WTC11 (cell line): ENCODE results near the gene RIPK3. TPM values are rescaled to one million over a fixed set of nuclear protein-coding genes. Genes with fewer than 3 reads are reported as not detected.

Experiments used
- ATAC-seq: fragments of 200-7000 bp; cut with Tn5 transposase; 2 replicates; pipeline ENCODE4 v1.10.0; 2021; ENCODE audit warnings: mild to moderate bottlenecking, moderate library complexity
- CTCF ChIA-PET: fragments of 300-600 bp; sonication (Branson Sonifier 250); formaldehyde crosslinking; loops from one replicate; lab custom pipeline; 2021; ENCODE audit warnings: antibody characterized with exemption; lab: Charles Lee
- POLR2A ChIA-PET: fragments of 350-600 bp; sonication (Branson Sonifier 250); formaldehyde crosslinking; loops from one replicate; lab custom pipeline; 2021; ENCODE audit warnings: antibody characterized with exemption; lab: Charles Lee
- DNase-seq: peaks from one replicate; pipeline ENCODE4 v3.0.0; 2021; ENCODE audit warnings: low spot score
- H3K27ac Mint-ChIP-seq: 2 replicates; pipeline ENCODE4 v1.8.0; 2021; ENCODE audit warnings: mixed read lengths
- H3K27me3 Mint-ChIP-seq: 2 replicates; pipeline ENCODE4 v1.8.0; 2021; ENCODE audit warnings: low read depth, mild to moderate bottlenecking, moderate library complexity, mixed read lengths
- H3K36me3 Mint-ChIP-seq: 2 replicates; pipeline ENCODE4 v1.8.0; 2021; ENCODE audit warnings: mixed read lengths
- H3K4me1 Mint-ChIP-seq: 2 replicates; pipeline ENCODE4 v1.8.0; 2022; ENCODE audit warnings: mixed read lengths
- H3K4me3 Mint-ChIP-seq: 2 replicates; pipeline ENCODE4 v1.8.0; 2021; ENCODE audit warnings: mild to moderate bottlenecking, moderate library complexity, mixed read lengths
- H3K9me3 Mint-ChIP-seq: 2 replicates; pipeline ENCODE4 v1.8.0; 2021; ENCODE audit warnings: mixed read lengths
- ELF4 ChIP-seq: sonication (generic); formaldehyde crosslinking; IDR thresholded peaks from 2 replicates; pipeline ENCODE4 v1.8.1; 2022; ENCODE audit warnings: low read depth, mild to moderate bottlenecking, moderate library complexity, missing genetic modification reagents
- SMAD3 ChIP-seq: sonication (generic); formaldehyde crosslinking; IDR thresholded peaks from 2 replicates; pipeline ENCODE4 v1.8.0; 2022; ENCODE audit warnings: missing genetic modification reagents, mild to moderate bottlenecking, borderline replicate concordance
- TEAD4 ChIP-seq: sonication (generic); formaldehyde crosslinking; IDR thresholded peaks from 2 replicates; pipeline ENCODE4 v1.8.0; 2022; ENCODE audit warnings: mild to moderate bottlenecking, missing genetic modification reagents
- TP53 ChIP-seq: sonication (generic); formaldehyde crosslinking; IDR thresholded peaks from 2 replicates; pipeline ENCODE4 v1.8.1; 2023; ENCODE audit warnings: mild to moderate bottlenecking, missing genetic modification reagents
- ZNF671 ChIP-seq: fragments of 250-450 bp; sonication (Bioruptor Pico); IDR thresholded peaks from 2 replicates; pipeline ENCODE4 v1.8.0; 2021; ENCODE audit warnings: mild to moderate bottlenecking
- total RNA-seq: library from RNA; stranded (reverse); gene quantifications from 3 replicates; pipeline ENCODE4 v1.2.3, GENCODE V29; 2021
- TF ChIP-seq, protein P1 (sequence below): sonication (generic); formaldehyde crosslinking; conservative IDR thresholded peaks from 2 replicates; pipeline ENCODE4 v1.8.1; 2023; ENCODE audit warnings: mild to moderate bottlenecking, low read depth, missing genetic modification reagents, moderate library complexity
- TF ChIP-seq, protein P2 (sequence below): sonication (generic); formaldehyde crosslinking; IDR thresholded peaks from 2 replicates; pipeline ENCODE4 v1.8.0; 2022; ENCODE audit warnings: missing genetic modification reagents
- TF ChIP-seq, protein P3 (sequence below): sonication (generic); formaldehyde crosslinking; IDR thresholded peaks from 2 replicates; pipeline ENCODE4 v1.8.0; 2022; ENCODE audit warnings: mild to moderate bottlenecking, missing genetic modification reagents
- TF ChIP-seq, protein P4 (sequence below): sonication (generic); formaldehyde crosslinking; IDR thresholded peaks from 2 replicates; pipeline ENCODE4 v1.8.1; 2023; ENCODE audit warnings: mild to moderate bottlenecking, missing genetic modification reagents, borderline replicate concordance

RIPK3 gene
- total RNA-seq, 1 experiment from 2014 or later = 0.83 TPM

DNA sequence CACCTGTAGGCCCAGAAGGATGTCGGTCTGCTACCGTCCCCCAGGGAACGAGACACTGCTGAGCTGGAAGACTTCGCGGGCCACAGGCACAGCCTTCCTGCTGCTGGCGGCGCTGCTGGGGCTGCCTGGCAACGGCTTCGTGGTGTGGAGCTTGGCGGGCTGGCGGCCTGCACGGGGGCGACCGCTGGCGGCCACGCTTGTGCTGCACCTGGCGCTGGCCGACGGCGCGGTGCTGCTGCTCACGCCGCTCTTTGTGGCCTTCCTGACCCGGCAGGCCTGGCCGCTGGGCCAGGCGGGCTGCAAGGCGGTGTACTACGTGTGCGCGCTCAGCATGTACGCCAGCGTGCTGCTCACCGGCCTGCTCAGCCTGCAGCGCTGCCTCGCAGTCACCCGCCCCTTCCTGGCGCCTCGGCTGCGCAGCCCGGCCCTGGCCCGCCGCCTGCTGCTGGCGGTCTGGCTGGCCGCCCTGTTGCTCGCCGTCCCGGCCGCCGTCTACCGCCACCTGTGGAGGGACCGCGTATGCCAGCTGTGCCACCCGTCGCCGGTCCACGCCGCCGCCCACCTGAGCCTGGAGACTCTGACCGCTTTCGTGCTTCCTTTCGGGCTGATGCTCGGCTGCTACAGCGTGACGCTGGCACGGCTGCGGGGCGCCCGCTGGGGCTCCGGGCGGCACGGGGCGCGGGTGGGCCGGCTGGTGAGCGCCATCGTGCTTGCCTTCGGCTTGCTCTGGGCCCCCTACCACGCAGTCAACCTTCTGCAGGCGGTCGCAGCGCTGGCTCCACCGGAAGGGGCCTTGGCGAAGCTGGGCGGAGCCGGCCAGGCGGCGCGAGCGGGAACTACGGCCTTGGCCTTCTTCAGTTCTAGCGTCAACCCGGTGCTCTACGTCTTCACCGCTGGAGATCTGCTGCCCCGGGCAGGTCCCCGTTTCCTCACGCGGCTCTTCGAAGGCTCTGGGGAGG, 28.9 kb downstream of the RIPK3 start, which contains the start of gene LTB4R (continued):
- TF ChIP-seq, protein P1, sequence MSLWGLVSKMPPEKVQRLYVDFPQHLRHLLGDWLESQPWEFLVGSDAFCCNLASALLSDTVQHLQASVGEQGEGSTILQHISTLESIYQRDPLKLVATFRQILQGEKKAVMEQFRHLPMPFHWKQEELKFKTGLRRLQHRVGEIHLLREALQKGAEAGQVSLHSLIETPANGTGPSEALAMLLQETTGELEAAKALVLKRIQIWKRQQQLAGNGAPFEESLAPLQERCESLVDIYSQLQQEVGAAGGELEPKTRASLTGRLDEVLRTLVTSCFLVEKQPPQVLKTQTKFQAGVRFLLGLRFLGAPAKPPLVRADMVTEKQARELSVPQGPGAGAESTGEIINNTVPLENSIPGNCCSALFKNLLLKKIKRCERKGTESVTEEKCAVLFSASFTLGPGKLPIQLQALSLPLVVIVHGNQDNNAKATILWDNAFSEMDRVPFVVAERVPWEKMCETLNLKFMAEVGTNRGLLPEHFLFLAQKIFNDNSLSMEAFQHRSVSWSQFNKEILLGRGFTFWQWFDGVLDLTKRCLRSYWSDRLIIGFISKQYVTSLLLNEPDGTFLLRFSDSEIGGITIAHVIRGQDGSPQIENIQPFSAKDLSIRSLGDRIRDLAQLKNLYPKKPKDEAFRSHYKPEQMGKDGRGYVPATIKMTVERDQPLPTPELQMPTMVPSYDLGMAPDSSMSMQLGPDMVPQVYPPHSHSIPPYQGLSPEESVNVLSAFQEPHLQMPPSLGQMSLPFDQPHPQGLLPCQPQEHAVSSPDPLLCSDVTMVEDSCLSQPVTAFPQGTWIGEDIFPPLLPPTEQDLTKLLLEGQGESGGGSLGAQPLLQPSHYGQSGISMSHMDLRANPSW (CRISPR knock-in tag) = no peak
- TF ChIP-seq TP53 (CRISPR knock-in tag) (no peak), ZNF671 (no peak), TEAD4 (CRISPR knock-in tag) (no peak)
- TF ChIP-seq, protein P2, sequence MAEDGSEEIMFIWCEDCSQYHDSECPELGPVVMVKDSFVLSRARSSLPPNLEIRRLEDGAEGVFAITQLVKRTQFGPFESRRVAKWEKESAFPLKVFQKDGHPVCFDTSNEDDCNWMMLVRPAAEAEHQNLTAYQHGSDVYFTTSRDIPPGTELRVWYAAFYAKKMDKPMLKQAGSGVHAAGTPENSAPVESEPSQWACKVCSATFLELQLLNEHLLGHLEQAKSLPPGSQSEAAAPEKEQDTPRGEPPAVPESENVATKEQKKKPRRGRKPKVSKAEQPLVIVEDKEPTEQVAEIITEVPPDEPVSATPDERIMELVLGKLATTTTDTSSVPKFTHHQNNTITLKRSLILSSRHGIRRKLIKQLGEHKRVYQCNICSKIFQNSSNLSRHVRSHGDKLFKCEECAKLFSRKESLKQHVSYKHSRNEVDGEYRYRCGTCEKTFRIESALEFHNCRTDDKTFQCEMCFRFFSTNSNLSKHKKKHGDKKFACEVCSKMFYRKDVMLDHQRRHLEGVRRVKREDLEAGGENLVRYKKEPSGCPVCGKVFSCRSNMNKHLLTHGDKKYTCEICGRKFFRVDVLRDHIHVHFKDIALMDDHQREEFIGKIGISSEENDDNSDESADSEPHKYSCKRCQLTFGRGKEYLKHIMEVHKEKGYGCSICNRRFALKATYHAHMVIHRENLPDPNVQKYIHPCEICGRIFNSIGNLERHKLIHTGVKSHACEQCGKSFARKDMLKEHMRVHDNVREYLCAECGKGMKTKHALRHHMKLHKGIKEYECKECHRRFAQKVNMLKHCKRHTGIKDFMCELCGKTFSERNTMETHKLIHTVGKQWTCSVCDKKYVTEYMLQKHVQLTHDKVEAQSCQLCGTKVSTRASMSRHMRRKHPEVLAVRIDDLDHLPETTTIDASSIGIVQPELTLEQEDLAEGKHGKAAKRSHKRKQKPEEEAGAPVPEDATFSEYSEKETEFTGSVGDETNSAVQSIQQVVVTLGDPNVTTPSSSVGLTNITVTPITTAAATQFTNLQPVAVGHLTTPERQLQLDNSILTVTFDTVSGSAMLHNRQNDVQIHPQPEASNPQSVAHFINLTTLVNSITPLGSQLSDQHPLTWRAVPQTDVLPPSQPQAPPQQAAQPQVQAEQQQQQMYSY = no peak

DNA sequence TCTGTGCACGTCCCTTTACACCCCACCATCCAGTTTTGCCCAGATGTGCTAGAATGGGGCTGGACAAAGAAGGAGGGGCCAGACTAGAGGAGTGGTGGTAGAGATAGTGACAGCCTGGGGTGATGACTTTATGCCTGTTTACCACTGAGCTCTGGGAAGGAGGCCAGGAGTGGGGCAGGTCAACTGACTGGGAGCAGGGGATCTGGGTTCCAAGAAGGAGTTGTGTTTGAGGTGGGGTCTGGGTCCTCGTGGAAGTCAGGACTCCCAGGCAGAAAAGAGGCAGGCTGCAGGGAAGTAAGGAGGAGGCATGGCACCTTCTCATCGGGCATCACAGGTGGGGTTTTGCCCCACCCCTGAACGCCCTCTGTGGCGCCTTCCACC, 29.5 kb downstream of the RIPK3 start:
- CTCF ChIA-PET = interaction anchor here (0.8 to 6.8 kb wide), 14 partner anchors 10 to 132 kb away, joined by 3 to 97 read pairs (median 10); partner anchors contain the start of genes ADCY4, CBLN3, DHRS1 and KHNYN
- H3K9me3 Mint-ChIP-seq = no peaks in the 10 kb centered on the region
- peaks cover 37% of the 10 kb centered on the region for H3K27me3 Mint-ChIP-seq
- ATAC-seq (no peak), DNase-seq (no peak)
- TF ChIP-seq ZNF671 (no peak), ELF4 (CRISPR knock-in tag) (no peak), SMAD3 (CRISPR knock-in tag) (no peak), TEAD4 (CRISPR knock-in tag) (no peak)
- TF ChIP-seq, protein P3, sequence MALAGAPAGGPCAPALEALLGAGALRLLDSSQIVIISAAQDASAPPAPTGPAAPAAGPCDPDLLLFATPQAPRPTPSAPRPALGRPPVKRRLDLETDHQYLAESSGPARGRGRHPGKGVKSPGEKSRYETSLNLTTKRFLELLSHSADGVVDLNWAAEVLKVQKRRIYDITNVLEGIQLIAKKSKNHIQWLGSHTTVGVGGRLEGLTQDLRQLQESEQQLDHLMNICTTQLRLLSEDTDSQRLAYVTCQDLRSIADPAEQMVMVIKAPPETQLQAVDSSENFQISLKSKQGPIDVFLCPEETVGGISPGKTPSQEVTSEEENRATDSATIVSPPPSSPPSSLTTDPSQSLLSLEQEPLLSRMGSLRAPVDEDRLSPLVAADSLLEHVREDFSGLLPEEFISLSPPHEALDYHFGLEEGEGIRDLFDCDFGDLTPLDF = no peak
- TF ChIP-seq, protein P4, sequence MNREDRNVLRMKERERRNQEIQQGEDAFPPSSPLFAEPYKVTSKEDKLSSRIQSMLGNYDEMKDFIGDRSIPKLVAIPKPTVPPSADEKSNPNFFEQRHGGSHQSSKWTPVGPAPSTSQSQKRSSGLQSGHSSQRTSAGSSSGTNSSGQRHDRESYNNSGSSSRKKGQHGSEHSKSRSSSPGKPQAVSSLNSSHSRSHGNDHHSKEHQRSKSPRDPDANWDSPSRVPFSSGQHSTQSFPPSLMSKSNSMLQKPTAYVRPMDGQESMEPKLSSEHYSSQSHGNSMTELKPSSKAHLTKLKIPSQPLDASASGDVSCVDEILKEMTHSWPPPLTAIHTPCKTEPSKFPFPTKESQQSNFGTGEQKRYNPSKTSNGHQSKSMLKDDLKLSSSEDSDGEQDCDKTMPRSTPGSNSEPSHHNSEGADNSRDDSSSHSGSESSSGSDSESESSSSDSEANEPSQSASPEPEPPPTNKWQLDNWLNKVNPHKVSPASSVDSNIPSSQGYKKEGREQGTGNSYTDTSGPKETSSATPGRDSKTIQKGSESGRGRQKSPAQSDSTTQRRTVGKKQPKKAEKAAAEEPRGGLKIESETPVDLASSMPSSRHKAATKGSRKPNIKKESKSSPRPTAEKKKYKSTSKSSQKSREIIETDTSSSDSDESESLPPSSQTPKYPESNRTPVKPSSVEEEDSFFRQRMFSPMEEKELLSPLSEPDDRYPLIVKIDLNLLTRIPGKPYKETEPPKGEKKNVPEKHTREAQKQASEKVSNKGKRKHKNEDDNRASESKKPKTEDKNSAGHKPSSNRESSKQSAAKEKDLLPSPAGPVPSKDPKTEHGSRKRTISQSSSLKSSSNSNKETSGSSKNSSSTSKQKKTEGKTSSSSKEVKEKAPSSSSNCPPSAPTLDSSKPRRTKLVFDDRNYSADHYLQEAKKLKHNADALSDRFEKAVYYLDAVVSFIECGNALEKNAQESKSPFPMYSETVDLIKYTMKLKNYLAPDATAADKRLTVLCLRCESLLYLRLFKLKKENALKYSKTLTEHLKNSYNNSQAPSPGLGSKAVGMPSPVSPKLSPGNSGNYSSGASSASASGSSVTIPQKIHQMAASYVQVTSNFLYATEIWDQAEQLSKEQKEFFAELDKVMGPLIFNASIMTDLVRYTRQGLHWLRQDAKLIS (CRISPR knock-in tag) = no peak
- H3K36me3 Mint-ChIP-seq = peaks cover 19% of the 10 kb centered on the region
- H3K4me1 Mint-ChIP-seq = peaks cover 15% of the 10 kb centered on the region
- POLR2A ChIA-PET = interaction anchor here (0.9 to 2.0 kb wide), 3 partner anchors 10 to 68 kb away, joined by 3 to 8 read pairs (median 8); partner anchors contain the start of genes DHRS1, NOP9 and TINF2
- no peak overlapping the region for H3K27ac Mint-ChIP-seq
- H3K4me3 Mint-ChIP-seq = peak overlapping the region; percentile 41
